GM18499 (cell line): ENCODE data around the gene SLC9A9.
A peak's percentile ranks its signal among the peaks of the same experiment; 100 is the strongest.

Source experiments
- ATAC-seq: cut with Tn5 transposase; IDR thresholded peaks from one replicate; pipeline ENCODE4 v1.9.1; 2021; ENCODE audit warnings: moderate number of reproducible peaks; ENCODE audit not compliant: insufficient read depth, unreplicated experiment

Gene SLC9A9

DNA sequence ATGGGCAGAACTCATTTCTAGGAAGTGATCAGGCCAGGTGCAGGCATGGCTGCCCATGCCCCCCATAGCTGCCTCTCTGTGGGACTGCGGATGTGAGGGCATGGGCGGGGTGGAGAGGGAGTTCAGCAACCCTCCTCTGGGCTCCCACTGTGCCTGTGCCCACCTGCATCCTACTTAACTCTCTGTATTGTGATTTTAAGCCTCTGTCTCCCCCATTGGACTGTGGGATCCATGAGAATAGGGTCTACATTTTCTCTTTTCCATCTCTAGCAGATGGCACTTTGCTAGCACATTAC, 534.4 kb downstream of the SLC9A9 start:
- ATAC-seq = no peak

- ATAC-seq = no peak
These were observed 535.0 kb downstream of the SLC9A9 start for GRCh38 chr3:143313025-143313892.

DNA sequence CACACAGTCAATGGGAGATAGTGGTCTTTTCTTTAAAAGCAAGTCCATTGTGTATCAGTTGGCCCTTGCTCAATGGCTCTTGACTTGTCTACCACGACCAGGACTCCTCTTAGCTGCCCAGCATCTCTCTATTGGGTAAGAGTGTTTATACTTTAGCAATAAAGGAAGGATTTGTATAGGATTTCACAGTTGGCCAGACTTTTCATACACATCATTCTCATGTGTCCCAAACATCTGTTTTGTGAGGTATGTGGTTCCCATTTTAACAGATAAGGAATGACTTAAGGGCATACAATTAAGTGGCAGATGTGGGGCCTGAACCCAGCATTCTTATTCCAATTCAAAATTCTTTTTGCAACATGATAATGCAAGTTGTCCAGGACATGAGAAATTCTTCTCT, 537.2 kb downstream of the SLC9A9 start:
- ATAC-seq = no peak

DNA sequence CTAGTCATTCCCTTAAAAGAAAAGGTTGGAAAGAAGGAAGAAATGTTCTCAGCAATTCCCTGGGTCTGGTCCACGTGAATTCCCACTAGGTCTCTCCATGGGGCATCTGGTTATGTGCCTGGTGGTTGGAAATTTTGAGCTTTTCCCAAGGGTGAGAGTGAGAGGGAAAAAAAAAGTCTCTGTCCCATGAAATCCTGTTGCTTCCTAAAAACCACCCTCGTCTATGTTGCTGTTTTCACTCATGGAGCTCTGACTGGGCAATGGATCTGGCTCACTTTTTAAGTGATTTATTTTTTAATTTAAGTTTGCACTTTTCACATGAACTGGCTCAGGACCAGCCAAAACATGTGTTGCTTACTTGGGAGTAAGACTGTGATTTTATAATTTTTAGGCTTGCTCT, 538.6 kb downstream of the SLC9A9 start:
- no peak for ATAC-seq

GRCh38 chr3:143307613-143308183, 540.6 kb downstream of the SLC9A9 start:
- peak; percentile 65 for ATAC-seq

DNA sequence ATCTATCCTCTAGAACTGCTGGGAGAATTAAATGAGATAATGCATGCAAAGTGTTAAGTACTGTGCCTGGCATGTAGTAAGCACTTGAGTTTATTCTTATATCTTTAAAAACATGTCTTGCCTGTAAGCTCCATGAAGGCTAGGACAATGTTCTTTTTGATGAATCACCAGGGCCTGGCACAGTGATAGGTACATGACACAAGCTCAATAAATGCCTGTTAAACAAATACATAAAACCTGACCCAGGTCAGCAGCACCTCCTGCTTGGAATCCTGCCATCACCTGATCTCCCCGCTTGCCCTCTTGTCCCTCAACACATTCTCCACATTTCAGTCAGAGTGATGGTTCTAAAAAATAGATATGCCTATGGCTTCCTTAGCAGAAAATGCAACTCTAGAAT, 541.9 kb downstream of the SLC9A9 start:
- no peak for ATAC-seq

DNA sequence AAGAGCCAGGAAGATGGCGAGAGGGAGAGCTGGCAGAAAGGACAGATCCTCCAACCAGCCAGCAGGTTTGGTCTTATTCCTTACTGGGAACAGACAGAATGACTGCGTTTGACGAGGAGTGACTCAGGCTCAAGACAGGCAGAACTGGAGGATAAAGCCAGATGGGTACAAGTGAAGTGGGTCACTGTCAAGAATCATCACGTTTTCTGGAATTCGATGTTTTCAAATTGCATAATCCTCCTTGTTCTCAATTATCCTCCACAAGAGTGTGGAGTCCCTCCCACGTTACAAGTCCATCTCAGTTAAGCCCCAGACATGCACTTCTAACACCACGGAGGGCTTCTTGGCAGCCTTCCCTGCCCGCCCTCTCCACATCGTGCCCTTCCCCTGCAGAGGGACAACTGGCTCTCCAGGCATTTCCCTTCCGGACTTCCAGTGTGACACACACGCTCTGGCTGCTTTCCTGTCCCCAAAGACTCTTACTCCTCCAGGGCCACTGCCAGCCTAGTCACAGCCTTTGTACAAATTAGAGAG, 545.6 kb downstream of the SLC9A9 start:
- ATAC-seq = no peak

GRCh38 chr3:143301031-143301901, 547.0 kb downstream of the SLC9A9 start:
- ATAC-seq = no peak

DNA sequence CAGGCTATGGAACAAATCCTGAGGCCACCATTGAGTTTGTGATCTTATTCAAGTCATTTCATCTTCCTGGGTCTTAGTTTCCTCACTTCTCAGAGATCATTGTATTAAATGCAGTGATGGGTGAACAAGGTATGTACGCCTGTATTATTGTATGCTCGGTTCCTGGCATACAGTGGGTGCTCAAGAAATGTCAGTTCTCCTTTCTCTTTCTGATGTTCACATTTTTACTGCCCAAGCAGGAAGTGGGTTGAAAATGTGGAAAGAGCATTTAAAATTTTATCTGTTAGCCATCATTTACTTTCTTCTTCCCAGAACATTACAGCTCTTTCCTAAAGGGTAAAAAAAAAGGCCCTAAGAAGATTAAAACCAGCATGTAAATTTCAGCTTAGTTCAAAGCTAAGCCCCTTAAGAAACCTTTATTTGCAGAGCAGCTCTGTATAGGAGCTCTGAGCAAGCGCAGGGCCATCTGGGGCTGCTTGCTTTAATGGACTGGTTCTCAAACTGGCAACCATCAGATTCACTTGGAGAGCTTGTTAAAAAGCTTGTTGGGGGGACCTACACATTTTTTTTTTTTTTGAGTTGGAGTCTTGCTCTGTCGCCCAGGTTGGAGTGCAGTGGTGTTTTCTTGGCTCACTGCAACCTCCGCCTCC, 549.3 kb downstream of the SLC9A9 start:
- no peak for ATAC-seq

- ATAC-seq = no peak
These were observed 549.9 kb downstream of the SLC9A9 start for GRCh38 chr3:143298380-143298779.

- ATAC-seq = no peak
These were observed 552.8 kb downstream of the SLC9A9 start for GRCh38 chr3:143295201-143296080.

- ATAC-seq = no peak
These were observed 554.1 kb downstream of the SLC9A9 start for GRCh38 chr3:143294188-143294587.

DNA sequence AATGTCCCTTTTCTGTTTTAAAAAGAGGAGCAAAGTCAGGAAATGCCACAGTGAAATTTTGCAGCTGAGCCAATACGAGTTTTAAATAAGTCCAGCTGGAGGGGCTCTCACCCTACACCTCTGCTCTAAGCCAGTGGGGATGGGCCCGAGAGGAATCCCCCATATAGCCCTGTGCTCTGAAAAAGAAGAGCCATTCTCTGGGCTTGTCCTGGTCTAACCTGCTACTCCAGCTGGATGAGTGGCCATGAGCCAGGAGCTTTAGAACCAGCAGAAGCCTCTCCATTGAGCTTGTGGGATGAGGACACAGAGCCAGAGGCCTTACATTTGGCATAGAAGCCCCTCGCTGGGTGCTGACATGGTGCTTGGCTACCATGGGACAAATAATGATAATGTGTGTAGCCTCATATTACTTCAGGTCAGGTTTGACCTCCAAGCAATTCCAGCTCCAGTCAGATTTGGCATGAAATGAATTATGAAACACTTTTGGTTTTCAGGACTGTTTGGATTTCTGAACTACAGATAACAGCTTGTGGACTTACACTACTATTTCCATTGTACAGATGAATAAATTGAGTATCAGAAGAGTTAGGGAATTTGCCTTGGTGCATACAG, 556.3 kb downstream of the SLC9A9 start:
- ATAC-seq = no peak

DNA sequence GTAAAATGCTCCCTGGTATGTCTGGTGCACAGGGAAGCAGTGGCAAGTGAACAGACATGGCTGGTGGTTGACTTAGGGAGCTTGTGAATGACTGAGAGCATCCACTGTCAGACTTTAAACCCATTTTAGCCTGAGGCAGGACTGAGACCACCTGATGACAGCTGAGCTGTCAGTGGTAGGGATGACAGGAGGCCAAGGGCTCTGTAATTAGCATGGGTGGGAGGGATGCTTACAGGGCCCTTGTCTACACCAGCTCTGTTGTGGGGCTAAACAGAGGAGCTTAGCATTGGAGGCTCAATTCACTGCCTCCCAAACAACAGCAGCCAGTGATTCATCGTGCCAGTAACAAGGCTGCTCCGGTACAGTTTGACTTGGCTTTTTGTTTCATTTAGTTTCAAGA, 559.3 kb downstream of the SLC9A9 start:
- ATAC-seq = no peak

DNA sequence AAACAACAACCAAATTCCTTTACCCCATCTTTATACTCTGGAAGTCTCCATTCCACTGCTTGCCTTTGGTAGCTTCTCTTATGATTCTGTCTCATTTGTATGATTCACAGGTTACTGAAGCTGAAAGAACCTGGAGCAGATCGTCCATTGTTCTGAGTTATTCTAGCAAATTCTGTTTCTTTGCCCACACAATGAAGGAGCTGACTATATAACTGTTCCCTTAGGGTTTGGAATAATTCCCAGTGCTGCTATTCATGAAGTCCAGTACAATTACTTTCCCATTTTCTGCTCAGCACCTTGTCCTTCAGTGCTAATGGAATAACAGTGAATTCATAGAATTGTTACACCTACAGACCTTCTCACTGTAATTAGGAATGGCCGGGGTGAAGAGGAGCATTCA, 560.9 kb downstream of the SLC9A9 start:
- no peak for ATAC-seq

- ATAC-seq = no peak
These were observed 561.8 kb downstream of the SLC9A9 start for GRCh38 chr3:143286392-143287010.

GRCh38 chr3:143283432-143284128, 564.7 kb downstream of the SLC9A9 start:
- ATAC-seq = no peak

DNA sequence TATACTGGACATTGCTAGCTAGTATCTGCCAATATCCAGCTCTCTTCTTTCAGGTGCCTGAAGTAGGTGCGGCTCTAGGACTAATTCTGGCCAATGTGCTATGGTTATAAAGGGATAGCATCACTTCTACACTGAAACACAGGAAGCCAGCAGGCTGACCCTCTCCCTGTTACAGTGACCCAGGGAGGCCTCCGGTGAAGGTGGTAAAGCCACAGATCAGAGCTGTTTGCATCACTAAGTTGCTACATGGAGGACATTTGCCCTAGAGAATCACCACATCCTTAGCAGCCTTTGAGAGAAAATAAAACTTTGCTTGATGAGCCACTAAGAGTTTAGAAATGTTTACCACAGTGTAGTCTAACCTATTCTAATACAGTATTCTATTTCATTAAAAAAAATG, 567.3 kb downstream of the SLC9A9 start:
- no peak for ATAC-seq
